Central memory CD8-positive, alpha-beta T cell (primary cell): Measurements from ENCODE around the gene FAM181A.

Source experiments
- ATAC-seq: fragments of 150-1000 bp; cut with Tn5 transposase; replicated peaks from 2 replicates; pipeline ENCODE4 v1.10.0; 2022; ENCODE audit warnings: mild to moderate bottlenecking, moderate FRiP score, moderate number of reproducible peaks; ENCODE audit not compliant: poor library complexity, severe bottlenecking; ENCODE audit errors: extremely low read depth
- DNase-seq, 2 donors: peaks; one replicate each; pipeline ENCODE4 v3.0.0; 2021; ENCODE audit warnings: low spot score in 2 of 2
- H3K27ac Mint-ChIP-seq: one replicate; pipeline ENCODE4 v1.8.0; 2022; ENCODE audit warnings: low read depth, mild to moderate bottlenecking, moderate library complexity, mixed read lengths
- H3K27me3 Mint-ChIP-seq: one replicate; pipeline ENCODE4 v1.8.0; 2022; ENCODE audit warnings: mixed read lengths
- H3K36me3 Mint-ChIP-seq: one replicate; pipeline ENCODE4 v1.8.0; 2022; ENCODE audit warnings: mild to moderate bottlenecking, moderate library complexity, mixed read lengths; ENCODE audit not compliant: insufficient read depth
- H3K4me1 Mint-ChIP-seq: one replicate; pipeline ENCODE4 v1.8.0; 2022; ENCODE audit warnings: mixed read lengths
- H3K4me3 Mint-ChIP-seq: one replicate; pipeline ENCODE4 v1.8.0; 2022; ENCODE audit warnings: mild to moderate bottlenecking, moderate library complexity, mixed read lengths
- H3K9me3 Mint-ChIP-seq: one replicate; pipeline ENCODE4 v1.8.0; 2022; ENCODE audit warnings: mixed read lengths

The FAM181A gene

GRCh38 chr14:93939304-93940229 lies 12.4 kb downstream of the FAM181A start:
- peaks cover 5% of the 10 kb centered on the region for H3K4me1 Mint-ChIP-seq
- H3K27ac Mint-ChIP-seq: no peak overlapping the region
- no peaks in the 10 kb centered on the region for H3K27me3 Mint-ChIP-seq
- H3K36me3 Mint-ChIP-seq: peaks cover 13% of the 10 kb centered on the region
- DNase-seq: peak; percentile 86 to 97
- peak overlapping the region; percentile 49 for H3K4me3 Mint-ChIP-seq
- no peaks in the 10 kb centered on the region for H3K9me3 Mint-ChIP-seq
- ATAC-seq: peak; percentile 96

- H3K27me3 Mint-ChIP-seq: no peaks in the 10 kb centered on the region
- no peak for DNase-seq
- peaks cover 5% of the 10 kb centered on the region for H3K4me1 Mint-ChIP-seq
- H3K4me3 Mint-ChIP-seq: peak overlapping the region; percentile 10
- no peak overlapping the region for H3K27ac Mint-ChIP-seq
- no peaks in the 10 kb centered on the region for H3K9me3 Mint-ChIP-seq
- H3K36me3 Mint-ChIP-seq: peaks cover 9% of the 10 kb centered on the region
- no peak for ATAC-seq
Measured at GRCh38 chr14:93940437-93940836, 13.3 kb downstream of the FAM181A start.

GRCh38 chr14:93941293-93941910 lies 14.3 kb downstream of the FAM181A start:
- Mint-ChIP-seq H3K4me3 (no peak overlapping the region), H3K27ac (no peak overlapping the region), H3K4me1 (peaks cover 5% of the 10 kb centered on the region), H3K36me3 (peaks cover 13% of the 10 kb centered on the region), H3K27me3 (no peaks in the 10 kb centered on the region), H3K9me3 (no peaks in the 10 kb centered on the region)
- DNase-seq (no peak), ATAC-seq (no peak)

- peaks cover 5% of the 10 kb centered on the region for H3K4me1 Mint-ChIP-seq
- H3K36me3 Mint-ChIP-seq: peaks cover 18% of the 10 kb centered on the region
- H3K27ac Mint-ChIP-seq: no peak overlapping the region
- H3K27me3 Mint-ChIP-seq: no peaks in the 10 kb centered on the region
- no peak overlapping the region for H3K4me3 Mint-ChIP-seq
- ATAC-seq (no peak), DNase-seq (no peak)
- no peaks in the 10 kb centered on the region for H3K9me3 Mint-ChIP-seq
Measured at GRCh38 chr14:93943052-93943451, 15.9 kb downstream of the FAM181A start.

DNA sequence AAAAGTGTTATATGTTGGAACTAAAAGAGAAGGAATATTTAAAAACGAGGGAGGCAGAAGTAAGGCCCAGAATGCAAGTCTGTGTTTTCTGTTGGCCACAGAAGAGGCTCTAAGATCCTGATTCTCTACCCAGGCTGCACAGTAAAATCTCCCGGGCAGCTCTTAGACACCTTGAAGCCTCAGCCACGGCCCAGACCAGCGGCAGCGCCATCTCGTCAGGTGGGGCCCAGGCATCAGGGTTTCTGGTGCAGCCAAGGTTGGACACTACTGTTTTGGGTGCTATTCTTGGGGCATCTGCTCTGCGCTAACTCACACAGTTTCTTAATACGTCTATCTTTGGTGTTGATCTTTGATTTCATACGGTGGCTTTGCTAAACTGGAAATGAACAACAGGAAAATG lies 16.8 kb downstream of the FAM181A start:
- ATAC-seq (no peak), DNase-seq (no peak)
- H3K9me3 Mint-ChIP-seq: no peaks in the 10 kb centered on the region
- H3K4me3 Mint-ChIP-seq: no peak overlapping the region
- no peaks in the 10 kb centered on the region for H3K27me3 Mint-ChIP-seq
- no peak overlapping the region for H3K27ac Mint-ChIP-seq
- peaks cover 5% of the 10 kb centered on the region for H3K4me1 Mint-ChIP-seq
- H3K36me3 Mint-ChIP-seq: peaks cover 19% of the 10 kb centered on the region

- DNase-seq (no peak), ATAC-seq (no peak)
- no peaks in the 10 kb centered on the region for H3K9me3 Mint-ChIP-seq
- no peak overlapping the region for H3K27ac Mint-ChIP-seq
- peaks cover 19% of the 10 kb centered on the region for H3K36me3 Mint-ChIP-seq
- no peaks in the 10 kb centered on the region for H3K27me3 Mint-ChIP-seq
- H3K4me3 Mint-ChIP-seq: no peak overlapping the region
- peaks cover 5% of the 10 kb centered on the region for H3K4me1 Mint-ChIP-seq
Measured at GRCh38 chr14:93944348-93945069, 17.4 kb downstream of the FAM181A start.

- Mint-ChIP-seq H3K27me3 (no peaks in the 10 kb centered on the region), H3K9me3 (no peaks in the 10 kb centered on the region), H3K4me1 (peaks cover 5% of the 10 kb centered on the region), H3K4me3 (no peak overlapping the region), H3K27ac (no peak overlapping the region), H3K36me3 (peaks cover 22% of the 10 kb centered on the region)
- ATAC-seq: no peak
- no peak for DNase-seq
Measured at GRCh38 chr14:93945070-93945399, 17.9 kb downstream of the FAM181A start.

DNA sequence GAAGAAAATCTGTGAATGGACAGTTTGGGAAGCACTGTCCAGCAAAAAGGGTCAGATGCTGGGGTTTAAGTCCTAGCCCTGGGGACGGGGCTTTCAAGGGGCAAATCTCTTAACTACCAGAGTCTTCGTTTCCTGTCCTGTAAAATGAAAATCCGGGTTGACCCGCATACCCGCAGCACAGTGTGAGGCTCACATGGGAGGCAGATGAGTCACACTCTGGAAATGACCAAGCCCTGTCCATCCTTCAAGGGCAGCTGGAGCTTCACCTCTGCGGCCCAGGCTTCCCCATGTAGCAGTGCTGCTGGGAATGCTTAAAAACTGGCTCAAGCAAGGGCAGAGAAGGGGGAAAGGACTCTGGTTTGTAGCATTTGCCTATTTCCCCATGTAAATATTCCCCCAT lies 19.0 kb downstream of the FAM181A start:
- no peak overlapping the region for H3K27ac Mint-ChIP-seq
- no peaks in the 10 kb centered on the region for H3K27me3 Mint-ChIP-seq
- H3K4me3 Mint-ChIP-seq: no peak overlapping the region
- no peaks in the 10 kb centered on the region for H3K9me3 Mint-ChIP-seq
- DNase-seq (no peak), ATAC-seq (no peak)
- H3K4me1 Mint-ChIP-seq: no peaks in the 10 kb centered on the region
- H3K36me3 Mint-ChIP-seq: peaks cover 22% of the 10 kb centered on the region

DNA sequence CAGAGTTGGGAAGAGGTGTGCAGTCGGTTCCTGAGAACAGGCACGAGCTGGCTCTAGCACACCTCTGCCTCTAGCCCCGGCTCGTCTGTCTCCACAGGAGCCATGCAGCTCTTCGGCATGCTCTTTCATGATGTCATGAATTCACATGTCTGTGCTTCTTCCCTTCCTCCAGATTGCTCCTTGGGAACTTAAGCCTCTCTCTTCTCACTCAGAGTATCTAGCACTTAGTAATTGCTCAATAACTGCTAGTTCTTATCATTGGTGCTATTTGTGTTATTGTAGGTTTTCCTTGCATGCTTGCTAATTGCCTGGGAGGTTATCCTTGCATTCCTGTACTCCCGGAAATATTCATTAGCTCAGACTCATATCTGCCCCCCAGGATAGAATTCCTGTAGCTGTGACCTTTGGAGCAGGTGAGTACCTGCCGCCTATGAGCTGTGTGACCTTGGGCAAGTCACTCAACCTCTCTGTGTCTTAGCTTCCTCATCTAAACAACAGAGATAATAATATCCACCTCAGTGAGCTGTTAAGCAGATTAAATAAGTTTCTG lies 19.5 kb downstream of the FAM181A start:
- Mint-ChIP-seq H3K27ac (no peak overlapping the region), H3K4me1 (peaks cover 1% of the 10 kb centered on the region), H3K36me3 (peaks cover 22% of the 10 kb centered on the region), H3K9me3 (no peaks in the 10 kb centered on the region), H3K27me3 (no peaks in the 10 kb centered on the region), H3K4me3 (no peak overlapping the region)
- ATAC-seq: no peak
- DNase-seq: no peak

- no peaks in the 10 kb centered on the region for H3K9me3 Mint-ChIP-seq
- H3K36me3 Mint-ChIP-seq: peaks cover 25% of the 10 kb centered on the region
- H3K4me1 Mint-ChIP-seq: peaks cover 8% of the 10 kb centered on the region
Measured at GRCh38 chr14:93947282-93947681, 20.1 kb downstream of the FAM181A start.

GRCh38 chr14:93949511-93950075 lies 22.4 kb downstream of the FAM181A start:
- Mint-ChIP-seq H3K27ac (no peak overlapping the region), H3K4me1 (peaks cover 29% of the 10 kb centered on the region), H3K27me3 (no peaks in the 10 kb centered on the region), H3K4me3 (no peak overlapping the region), H3K9me3 (no peaks in the 10 kb centered on the region), H3K36me3 (peaks cover 22% of the 10 kb centered on the region)
- ATAC-seq (no peak), DNase-seq (no peak)

More at GRCh38 chr14:93947282-93947681, 20.1 kb downstream of the FAM181A start:
- Mint-ChIP-seq H3K27ac (no peak overlapping the region), H3K4me3 (no peak overlapping the region), H3K27me3 (no peaks in the 10 kb centered on the region)
- ATAC-seq (no peak), DNase-seq (no peak)

DNA sequence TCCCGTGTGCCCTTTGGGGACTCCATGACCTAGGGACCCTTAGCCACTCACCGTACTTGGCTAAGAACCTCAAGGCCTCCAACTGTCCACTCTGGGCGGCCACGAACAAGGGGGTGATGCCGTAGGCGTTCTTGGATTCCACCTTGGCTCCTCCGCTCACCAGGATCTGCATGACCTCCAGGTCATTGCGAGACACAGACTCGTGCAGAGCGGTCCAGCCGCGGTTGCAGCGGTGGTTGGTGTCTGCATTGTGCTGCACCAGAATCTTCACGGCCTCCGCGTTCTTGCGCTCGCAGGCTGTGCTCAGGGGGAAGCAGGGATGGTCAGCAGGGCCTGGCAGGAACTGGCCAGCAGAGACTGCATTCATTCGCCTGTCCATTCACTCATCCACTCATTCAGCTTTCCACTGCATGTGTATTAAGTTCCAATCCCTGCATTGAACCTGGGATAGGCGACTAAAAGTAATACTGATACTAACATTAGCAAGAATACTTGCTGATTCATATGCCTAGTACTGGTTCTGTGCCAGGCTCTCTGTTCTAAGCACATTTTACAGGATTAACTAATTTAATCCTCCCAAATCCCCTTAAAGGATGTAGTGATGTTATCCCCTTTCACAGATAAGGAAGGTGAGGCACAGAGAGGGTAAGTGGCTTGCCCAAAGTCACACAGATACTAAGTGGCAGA lies 23.9 kb downstream of the FAM181A start:
- Mint-ChIP-seq H3K27ac (no peak overlapping the region), H3K36me3 (peaks cover 23% of the 10 kb centered on the region), H3K27me3 (no peaks in the 10 kb centered on the region), H3K4me1 (peaks cover 44% of the 10 kb centered on the region), H3K4me3 (no peak overlapping the region), H3K9me3 (no peaks in the 10 kb centered on the region)
- ATAC-seq (no peak), DNase-seq (no peak)
